Measurements from ENCODE around the gene MTERF4.

MTERF4 gene

GRCh38 chr2:241068942-241069810 is 32.9 kb downstream of the MTERF4 start:
- no peak overlapping the region for H3K9ac ChIP-seq (ENCODE audit: low read depth, low read length, poor library complexity, severe bottlenecking)
- no peaks in the 10 kb centered on the region for H3K79me2 ChIP-seq (ENCODE audit: insufficient read depth, low read length)
- H3K4me3 ChIP-seq (ENCODE audit: low read length, poor library complexity, severe bottlenecking): no peak overlapping the region
- no peaks in the 10 kb centered on the region for H3F3A ChIP-seq (ENCODE audit: low read depth)
- no peaks in the 10 kb centered on the region for H3K4me1 ChIP-seq (ENCODE audit: insufficient read depth, low read length, poor library complexity, severe bottlenecking)
- no peaks in the 10 kb centered on the region for H3K9me3 ChIP-seq (ENCODE audit: insufficient read depth, low read depth, low read length)
- H3K4me2 ChIP-seq (ENCODE audit: low read depth, low read length, poor library complexity, severe bottlenecking): no peak overlapping the region
- no peaks in the 10 kb centered on the region for H3K36me3 ChIP-seq (ENCODE audit: insufficient read depth, low read length)
- H4K20me1 ChIP-seq (ENCODE audit: insufficient read depth, low read length, poor library complexity, severe bottlenecking): no peaks in the 10 kb centered on the region
- no peaks in the 10 kb centered on the region for H3K9me2 ChIP-seq (replicated peaks; ENCODE audit: low read depth, low read length)
- no peak overlapping the region for H2AFZ ChIP-seq (ENCODE audit: low read length)
- no peaks in the 10 kb centered on the region for H3K27me3 ChIP-seq (ENCODE audit: insufficient read depth, low read length, poor library complexity, severe bottlenecking)
- TF ChIP-seq CTCF (conservative IDR thresholded peaks at IDR 0.05; ENCODE audit: low read length) (no peak), EZH2phosphoT487 (IDR thresholded peaks at IDR 0.05; ENCODE audit: borderline replicate concordance) (no peak)

- no peaks in the 10 kb centered on the region for H3K79me2 ChIP-seq (ENCODE audit: insufficient read depth, low read length)
- no peaks in the 10 kb centered on the region for H3K9me2 ChIP-seq (replicated peaks; ENCODE audit: low read depth, low read length)
- H3K4me3 ChIP-seq (ENCODE audit: low read length, poor library complexity, severe bottlenecking): no peak overlapping the region
- H3K4me1 ChIP-seq (ENCODE audit: insufficient read depth, low read length, poor library complexity, severe bottlenecking): no peaks in the 10 kb centered on the region
- H4K20me1 ChIP-seq (ENCODE audit: insufficient read depth, low read length, poor library complexity, severe bottlenecking): no peaks in the 10 kb centered on the region
- no peak for TF ChIP-seq EZH2phosphoT487 (IDR thresholded peaks at IDR 0.05; ENCODE audit: borderline replicate concordance)
- TF ChIP-seq CTCF (conservative IDR thresholded peaks at IDR 0.05; ENCODE audit: low read length): no peak
- H3K27me3 ChIP-seq (ENCODE audit: insufficient read depth, low read length, poor library complexity, severe bottlenecking): no peaks in the 10 kb centered on the region
- H2AFZ ChIP-seq (ENCODE audit: low read length): no peak overlapping the region
- no peaks in the 10 kb centered on the region for H3F3A ChIP-seq (ENCODE audit: low read depth)
- no peak overlapping the region for H3K4me2 ChIP-seq (ENCODE audit: low read depth, low read length, poor library complexity, severe bottlenecking)
- H3K9me3 ChIP-seq (ENCODE audit: insufficient read depth, low read depth, low read length): no peaks in the 10 kb centered on the region
- H3K9ac ChIP-seq (ENCODE audit: low read depth, low read length, poor library complexity, severe bottlenecking): no peak overlapping the region
- H3K36me3 ChIP-seq (ENCODE audit: insufficient read depth, low read length): no peaks in the 10 kb centered on the region
Measured at GRCh38 chr2:241068136-241068941, 33.7 kb downstream of the MTERF4 start.

GRCh38 chr2:241067501-241068135 is 34.5 kb downstream of the MTERF4 start:
- Histone ChIP-seq H3K27me3 (ENCODE audit: insufficient read depth, low read length, poor library complexity, severe bottlenecking) (no peaks in the 10 kb centered on the region), H3K4me1 (ENCODE audit: insufficient read depth, low read length, poor library complexity, severe bottlenecking) (no peaks in the 10 kb centered on the region), H4K20me1 (ENCODE audit: insufficient read depth, low read length, poor library complexity, severe bottlenecking) (no peaks in the 10 kb centered on the region), H3F3A (ENCODE audit: low read depth) (no peaks in the 10 kb centered on the region), H3K9ac (ENCODE audit: low read depth, low read length, poor library complexity, severe bottlenecking) (no peak overlapping the region), H3K9me2 (replicated peaks; ENCODE audit: low read depth, low read length) (no peaks in the 10 kb centered on the region), H2AFZ (ENCODE audit: low read length) (no peak overlapping the region), H3K4me2 (ENCODE audit: low read depth, low read length, poor library complexity, severe bottlenecking) (no peak overlapping the region), H3K36me3 (ENCODE audit: insufficient read depth, low read length) (no peaks in the 10 kb centered on the region), H3K4me3 (ENCODE audit: low read length, poor library complexity, severe bottlenecking) (no peak overlapping the region), H3K9me3 (ENCODE audit: insufficient read depth, low read depth, low read length) (no peaks in the 10 kb centered on the region), H3K79me2 (ENCODE audit: insufficient read depth, low read length) (no peaks in the 10 kb centered on the region)
- TF ChIP-seq CTCF (conservative IDR thresholded peaks at IDR 0.05; ENCODE audit: low read length): no peak
- TF ChIP-seq EZH2phosphoT487 (IDR thresholded peaks at IDR 0.05; ENCODE audit: borderline replicate concordance): no peak
